Superior temporal gyrus (tissue), 1 donor: Measurements from ENCODE around the gene RPS6KA2.
"Not testable (repeated sequence)": the region's sequence is repeated elsewhere in the genome, so short reads cannot be mapped to it uniquely, and the experiment has no call there.

Source experiments
- DNase-seq: peaks from one replicate; pipeline ENCODE4 v3.0.0-alpha.2; 2016; ENCODE audit errors: extremely low spot score

The RPS6KA2 gene

DNA sequence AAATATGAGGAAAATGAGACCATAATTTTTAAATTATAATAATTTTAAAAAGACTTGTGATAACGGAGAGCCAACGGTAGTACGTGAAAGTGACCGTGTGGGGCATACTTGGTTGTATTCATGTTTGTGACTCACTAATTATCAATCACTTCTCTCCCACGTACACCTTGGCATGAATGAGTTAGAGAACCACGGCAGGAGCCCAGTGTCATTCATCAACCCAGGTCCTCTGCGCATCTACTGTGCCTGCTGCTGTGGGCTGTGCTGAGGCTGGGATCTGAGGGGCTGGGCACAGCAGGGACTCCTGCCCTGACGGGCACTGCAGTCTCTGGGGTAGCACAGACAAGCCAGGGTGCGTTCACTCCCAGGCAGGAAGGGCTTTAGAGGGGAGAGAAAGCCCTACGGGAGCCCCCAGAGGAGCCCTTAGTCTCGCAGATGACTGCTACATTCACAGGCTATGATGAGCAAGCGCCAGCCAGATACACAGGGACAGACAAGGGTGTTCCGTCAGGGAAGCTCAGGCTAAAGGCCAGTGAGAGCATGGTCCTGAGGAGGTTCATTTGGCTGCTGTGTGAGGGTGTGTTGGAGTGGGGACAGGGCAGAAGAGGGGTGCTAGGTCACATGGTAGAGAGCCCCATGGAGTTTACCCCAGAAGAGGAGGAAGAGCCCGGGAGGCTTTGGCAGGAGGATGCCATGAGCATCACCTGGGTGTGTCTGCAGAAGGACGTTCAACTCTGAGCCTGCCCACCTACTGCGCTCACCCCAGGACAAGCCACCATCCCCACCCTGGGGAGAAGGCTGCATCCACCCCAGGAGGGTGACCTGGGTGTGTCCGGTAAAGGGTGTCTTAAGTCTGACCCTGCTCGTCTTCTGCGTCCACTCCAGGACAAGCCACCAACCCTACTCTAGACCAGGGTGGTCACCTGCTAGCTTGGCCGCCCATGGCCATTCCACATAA is 8.2 kb upstream of the RPS6KA2 start:
- DNase-seq: no peak

DNA sequence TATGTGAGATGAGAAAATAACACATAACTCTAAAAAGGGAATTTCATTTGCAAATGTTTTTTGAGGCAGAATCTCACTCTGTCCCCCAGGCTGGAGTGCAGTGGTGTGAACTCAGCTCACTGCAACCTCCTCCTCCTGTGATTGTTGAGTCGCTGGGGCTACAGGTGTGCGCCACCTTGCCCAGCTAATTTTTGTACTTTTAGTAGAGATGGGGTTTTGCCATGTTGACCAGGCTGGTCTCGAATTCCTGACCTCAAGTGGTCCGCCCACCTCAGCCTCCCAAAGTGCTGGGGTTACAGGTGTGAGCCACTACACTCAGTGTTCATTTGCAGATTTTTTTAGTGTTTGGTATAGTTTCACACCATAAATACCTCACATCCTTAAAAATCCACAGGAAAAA is 7.5 kb upstream of the RPS6KA2 start:
- not testable (repeated sequence) for DNase-seq

DNA sequence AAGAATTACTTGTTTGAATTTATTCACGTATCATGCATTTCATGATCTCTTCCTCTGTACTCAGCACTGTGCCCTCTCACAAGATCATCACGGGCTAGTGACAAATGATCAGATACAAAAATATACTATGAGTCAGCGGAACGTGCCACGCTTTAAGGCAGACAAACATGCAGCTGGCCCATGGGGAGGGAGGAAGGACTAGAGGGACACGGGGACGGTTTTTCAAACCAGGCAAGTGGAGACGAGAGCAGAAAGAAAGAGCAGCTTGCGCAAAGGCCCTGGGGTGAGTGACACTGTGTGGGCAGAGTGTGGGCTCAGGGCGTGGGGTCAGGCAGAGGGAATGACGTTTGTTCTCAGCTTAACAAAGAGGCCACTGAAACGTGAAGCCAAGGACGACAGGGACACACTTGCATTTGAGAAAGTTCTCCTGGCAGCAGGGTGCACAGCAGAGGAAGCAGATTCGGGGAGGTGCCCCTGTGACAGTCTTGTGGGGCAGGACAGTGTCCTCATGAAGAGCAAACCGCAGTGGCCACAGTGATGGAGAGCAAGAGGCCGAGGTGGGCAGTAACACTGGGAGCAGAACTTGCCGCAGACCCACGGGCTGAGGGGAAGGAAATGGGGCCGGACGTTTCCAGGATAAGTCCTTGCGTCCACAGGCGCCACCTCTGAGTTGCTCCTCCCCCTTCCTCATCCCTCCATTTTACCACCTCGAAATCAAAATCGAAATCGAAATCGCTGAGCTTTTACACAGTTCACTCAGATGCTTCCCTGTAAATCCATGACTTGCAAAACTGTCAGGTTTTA is 6.9 kb upstream of the RPS6KA2 start:
- DNase-seq: no peak

DNA sequence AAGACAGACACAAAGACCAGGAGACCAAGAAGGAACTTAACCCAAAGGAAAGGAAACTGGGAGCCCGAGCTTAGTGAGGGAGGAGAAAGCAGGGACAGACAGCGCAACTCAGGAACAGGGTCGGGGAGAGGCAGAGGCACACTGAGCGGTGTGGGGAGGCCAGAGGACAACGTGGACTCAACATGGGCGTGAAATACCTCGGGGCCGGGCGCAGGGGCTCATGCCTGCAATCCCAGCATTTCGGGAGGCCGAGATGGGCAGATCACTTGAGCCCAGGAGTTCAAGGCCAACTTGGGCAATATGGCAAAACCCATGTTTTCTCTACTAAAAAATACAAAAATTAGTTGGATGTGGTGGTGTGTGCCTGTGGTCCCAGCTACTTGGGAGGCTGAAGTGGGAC is 5.7 kb upstream of the RPS6KA2 start:
- no peak for DNase-seq

DNA sequence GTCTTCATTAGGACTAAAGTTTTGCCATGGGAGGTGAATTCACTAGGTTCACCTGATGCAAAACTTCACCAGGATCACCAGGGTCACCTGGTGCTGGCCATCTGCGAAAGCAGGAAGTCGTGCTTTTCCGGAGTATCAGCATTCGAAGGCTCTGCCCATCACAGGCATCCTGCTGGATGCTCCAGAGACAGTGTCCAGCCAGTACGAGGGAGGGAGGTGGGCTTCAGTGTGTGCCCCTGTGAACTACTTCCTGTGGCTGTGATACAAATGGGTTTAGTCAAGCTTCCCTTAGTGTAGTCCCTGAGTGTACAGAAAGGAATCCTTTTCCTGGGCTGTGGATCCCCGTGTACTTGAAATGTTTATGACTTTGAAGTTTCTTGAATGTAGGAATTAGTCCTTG is 3.4 kb upstream of the RPS6KA2 start:
- DNase-seq: no peak

DNA sequence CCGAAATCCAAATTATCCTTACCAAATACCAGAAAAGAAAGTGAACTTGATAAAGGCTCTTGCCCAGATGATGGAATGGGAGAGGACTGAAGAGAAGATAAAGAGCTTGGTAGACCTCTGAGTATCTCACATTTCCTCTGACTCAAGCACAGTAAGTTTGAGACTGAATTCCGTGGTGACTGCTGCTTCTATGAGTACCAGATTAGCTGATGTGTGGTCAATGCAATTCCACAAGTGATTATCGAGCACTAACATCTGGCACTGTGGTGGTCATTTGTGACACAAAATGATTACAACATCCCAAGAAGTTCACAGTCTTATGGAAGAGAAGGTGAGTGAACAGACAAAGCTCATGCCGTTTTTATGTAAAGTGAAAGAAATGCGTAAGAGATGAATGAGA is 2.6 kb upstream of the RPS6KA2 start:
- DNase-seq: no peak

DNA sequence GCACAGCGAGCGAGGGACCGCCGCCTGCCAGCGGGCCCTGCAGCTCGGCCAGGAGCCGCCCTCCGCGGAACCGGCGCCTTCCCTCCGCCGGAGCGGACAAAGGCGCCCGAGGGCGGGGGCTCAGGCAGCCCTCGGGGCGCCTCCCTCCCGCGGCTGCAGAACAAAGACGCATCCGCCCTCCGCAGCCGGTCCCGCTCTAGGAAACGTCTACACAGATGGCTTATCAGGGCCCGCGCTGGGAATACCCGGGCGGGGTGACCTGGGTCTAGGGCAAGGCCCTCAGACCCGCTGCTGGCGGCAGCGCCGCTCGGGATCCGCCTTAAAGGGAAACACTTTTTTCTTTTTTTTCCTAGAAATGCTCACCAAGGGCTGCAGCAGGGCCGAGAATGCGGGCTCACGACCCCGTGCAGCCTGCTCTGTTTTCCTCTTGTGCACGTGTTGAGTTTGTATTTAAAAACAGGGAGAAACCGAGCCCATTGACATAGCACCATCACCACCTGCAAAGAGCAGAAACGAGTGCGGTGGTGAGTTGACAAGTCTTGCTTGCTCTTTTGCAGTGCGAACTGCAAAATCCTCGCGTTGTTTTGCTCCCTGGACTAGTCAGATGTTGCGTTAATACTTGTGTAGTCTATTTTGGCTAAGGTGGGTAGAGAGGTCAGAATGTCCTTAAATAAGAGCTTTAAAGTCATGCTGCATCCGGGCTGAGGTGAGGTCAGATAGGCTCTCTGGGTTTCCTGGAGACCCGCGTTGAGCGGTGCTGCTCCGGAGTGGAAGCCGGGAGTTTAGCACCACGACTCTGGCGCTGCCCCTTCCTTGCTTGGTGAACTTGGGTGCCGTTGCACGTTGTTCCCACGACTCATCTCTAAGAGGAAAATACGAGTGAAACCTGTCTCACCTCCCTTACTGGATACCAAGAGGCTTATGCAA is 1.1 kb upstream of the RPS6KA2 start:
- DNase-seq: no peak

DNA sequence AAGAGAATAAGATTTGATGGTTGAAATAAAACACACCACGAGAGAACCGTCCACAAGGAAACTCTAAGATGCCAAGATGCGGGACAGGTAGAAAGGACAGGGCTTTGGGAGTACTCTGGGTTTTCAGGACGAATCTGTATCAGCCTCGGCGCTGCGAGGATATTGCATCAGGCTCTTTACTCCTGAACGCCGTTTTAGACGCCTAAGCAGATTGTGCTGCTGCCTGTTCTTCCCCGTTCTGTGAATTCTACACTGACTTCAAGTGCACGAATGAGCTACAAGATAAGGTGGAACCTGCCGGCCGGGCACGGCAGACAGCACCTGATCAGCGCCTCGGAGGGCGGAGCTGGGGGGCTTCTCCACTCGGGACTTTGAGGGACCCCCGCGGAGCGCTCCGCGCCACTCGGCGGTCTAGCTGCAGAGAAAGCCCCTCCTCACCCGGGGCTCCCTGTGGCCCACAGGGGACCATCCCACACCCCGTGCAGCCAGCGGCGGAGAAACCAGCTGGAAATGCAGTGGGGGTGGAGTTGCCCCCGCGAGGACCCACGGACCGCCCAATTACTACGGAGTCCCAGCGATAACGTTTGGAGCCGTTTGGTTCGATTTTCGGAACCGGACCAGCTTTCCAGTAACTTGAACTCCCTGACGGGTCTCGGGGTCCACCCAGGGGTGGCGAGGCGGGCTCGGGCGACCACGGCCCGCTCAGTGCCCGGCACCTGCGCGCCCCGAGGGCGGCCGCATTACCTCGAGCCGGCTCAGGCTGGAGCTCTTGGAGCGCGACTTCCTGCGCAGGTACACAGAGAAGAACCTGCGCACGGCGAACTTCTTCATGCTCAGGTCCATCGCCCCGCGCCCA is 646 bp downstream of the RPS6KA2 start:
- DNase-seq: no peak

DNA sequence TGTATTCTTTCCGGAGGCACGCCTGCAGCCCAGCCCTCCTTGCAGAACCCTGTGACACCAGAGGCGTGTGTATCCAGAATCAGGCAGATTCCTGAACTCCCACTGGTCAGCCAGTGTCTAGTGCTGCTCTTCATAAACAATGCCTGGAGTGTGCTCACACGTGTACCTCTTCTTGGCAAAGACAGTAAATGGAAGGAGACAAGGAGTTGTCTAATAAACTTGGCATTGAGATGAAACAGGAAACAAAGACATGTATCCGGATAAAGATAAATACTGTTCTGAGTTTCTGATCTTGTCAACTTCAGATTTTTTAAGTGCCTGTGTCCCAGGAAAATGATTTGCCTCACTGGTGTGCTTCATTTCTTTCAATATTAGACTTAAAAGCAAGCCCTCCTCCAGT is 1.7 kb downstream of the RPS6KA2 start:
- DNase-seq: no peak

DNA sequence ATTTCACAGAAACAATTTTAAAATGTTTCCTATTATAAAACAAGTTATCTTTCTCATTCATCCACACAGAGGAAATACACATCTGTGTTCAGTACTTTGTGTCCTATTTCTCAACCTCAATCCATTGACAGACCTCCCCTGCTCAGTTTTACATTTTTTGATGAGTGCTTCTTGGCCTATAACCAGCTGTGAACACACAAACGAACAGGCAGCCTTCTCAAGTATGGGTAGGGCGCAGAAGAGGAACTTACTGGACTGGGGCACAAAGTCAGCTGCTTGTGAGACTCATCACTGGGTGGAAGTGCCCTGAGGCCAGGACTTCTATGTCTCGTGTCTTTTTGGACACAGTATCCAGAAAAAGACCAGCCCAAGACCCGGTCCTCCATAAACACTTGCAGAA is 2.8 kb downstream of the RPS6KA2 start:
- DNase-seq: no peak

DNA sequence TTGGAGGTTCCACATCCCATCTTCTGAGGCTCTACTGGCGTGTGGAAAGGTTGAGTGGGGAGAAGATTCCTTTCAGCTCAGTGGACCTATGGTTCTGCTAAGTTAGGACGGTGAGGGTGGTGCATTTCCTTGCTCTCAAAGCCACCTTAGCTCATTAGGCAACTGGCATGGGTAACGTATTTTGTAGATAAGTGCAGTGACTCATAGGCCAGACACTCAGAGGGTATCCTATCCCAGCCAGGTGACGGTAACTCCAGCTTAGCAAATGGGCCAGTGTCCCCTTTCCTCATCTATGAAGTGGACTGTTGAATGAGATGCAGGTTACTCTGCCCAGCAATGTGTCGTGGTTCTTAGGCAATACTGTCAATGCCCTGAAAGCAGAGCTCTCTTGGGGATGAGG is 3.7 kb downstream of the RPS6KA2 start:
- DNase-seq: no peak

DNA sequence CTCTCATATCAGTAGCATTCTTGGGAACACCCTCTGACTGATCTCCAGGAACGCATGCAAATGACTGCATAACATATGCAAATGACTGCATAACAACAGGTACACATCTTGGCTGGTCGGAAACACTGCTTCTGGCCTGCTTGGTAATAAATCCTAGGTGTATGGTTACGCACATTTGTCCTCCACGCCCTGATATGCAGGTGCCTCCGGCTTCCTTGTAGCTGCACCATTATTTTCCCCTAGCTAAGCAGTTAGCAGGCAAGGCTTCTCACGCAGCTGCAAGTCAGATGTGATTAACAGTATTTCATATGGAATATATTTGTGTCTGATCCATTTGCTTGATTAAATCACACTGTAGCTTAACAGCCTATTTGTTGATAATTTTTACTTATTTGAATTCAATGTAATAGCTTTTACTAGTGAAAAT is 5.9 kb downstream of the RPS6KA2 start:
- DNase-seq: no peak

DNA sequence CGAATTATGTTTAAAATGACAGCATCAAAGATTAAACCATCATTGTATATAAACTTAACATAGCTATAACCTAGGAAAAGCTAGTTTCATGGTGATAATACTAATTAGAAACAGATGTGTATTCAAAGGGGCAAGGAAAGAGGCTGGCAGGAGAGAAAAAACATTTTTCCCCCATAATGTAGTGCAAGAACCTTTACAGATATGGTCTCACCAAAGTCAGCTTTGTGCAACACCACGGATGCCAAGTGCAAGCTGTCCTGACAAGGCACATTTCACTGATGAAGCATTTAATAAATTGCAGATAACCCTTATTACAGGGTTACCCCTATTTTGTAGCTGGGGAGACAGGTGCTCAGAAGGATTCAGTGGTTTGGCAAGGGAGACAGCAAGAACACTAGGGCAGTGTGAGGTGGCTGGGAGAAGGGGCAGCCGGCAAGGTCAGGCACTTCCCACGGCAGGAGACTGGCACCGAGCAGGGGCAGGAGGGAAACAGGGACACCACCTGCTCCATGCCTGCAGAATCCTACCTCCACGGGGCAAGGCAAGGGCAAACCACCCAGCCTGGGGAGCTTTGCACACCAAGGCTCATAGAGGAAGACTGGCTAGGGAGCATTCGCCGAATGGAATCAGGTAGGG is 6.5 kb downstream of the RPS6KA2 start:
- no peak for DNase-seq

DNA sequence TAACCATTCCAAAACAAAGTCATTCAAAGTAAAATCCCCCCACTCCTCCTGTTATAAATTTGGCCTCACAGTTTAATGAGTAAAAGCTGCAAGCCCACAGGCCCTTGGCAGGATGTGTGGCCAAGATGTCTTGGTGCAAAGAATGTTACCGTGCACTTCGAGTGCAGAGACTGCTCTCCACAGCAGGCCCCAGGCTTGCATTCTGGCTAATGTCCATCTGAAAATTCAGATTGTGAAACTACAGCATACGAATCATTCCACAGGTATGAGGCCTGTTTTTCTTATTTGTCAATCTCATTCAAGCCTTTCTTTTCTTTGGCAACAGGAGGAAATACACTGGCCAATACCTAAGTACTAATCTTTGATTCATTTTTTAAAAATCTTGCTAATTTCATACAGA is 7.1 kb downstream of the RPS6KA2 start:
- no peak for DNase-seq

DNA sequence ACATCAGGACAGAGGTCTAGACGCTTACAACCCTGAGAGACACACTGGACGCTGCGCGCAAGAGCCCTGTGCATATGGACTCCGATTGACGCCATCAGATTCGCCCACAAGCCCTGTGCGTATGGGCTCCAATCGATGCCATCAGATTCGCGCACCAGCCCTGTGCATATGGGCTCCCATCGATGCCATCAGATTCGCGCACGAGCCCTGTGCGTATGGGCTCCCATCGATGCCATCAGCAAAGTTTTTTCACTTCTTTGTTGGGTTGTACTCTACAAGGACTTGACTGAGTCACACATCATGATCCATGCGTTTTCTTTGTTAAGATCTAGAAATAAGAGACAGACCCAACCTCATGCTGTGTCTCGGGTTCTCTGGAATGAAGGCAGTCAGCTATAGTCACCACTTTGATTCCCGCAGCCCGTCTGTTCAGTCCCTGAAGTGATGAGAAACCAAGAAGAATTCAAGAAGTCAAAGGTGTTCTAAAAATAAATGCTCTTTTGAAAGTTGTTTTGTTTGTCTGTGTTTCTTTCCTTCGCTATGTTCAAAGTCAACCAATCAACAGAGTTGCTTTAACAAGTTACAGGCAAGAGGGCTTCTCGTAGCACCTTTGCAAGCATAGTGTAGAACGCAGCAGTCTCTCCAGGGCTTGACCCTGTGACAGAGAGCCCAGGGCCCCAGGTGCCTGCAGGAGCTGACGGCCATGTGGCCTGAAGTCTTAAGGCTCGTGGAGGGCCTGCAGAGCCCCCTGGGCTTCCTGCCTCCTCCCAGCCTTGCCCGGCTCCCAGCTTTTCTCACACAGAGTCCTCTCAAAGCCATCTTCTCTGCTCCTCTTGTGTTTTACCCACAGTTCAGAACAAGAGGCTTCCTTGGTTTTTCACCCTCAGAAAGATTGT is 7.9 kb downstream of the RPS6KA2 start:
- DNase-seq: no peak

DNA sequence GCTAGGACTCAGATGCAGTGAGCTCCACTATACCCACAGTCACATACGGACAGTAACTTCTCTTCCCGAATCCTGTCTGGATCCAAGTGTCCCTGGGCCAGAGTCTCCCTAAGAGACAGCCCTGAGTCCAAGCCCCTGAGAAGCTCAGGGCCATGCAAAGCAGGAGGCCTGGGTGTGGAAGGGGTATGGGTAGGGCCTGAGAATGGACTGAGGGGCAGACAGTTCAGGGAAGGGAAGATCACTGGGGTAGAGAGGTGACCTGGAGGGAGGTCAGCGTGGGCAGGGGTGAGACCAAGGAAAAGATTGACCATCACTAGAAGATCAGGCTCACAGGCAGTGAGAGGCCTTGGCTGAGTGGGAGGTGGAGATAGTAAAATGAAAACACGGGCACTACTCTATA is 8.8 kb downstream of the RPS6KA2 start:
- no peak for DNase-seq

DNA sequence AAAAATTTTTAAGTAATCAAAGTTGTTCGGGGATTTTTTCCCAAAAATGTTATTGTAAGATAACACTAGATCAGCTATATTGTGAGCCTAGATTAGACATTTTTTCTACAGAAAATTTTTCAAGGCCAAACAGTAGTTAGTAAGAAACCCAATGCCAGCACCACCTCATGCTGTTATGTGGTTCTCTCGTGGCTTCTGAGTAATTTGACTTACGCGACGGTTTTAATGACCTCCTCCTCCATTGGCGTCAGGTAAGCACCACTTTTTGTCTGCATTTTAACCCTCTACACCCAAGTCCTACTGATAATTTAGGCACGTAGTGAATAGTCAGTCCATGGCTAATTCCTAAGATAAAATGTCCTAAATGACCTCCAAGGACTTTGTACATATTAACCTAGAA is 9.7 kb downstream of the RPS6KA2 start:
- DNase-seq: no peak

DNA sequence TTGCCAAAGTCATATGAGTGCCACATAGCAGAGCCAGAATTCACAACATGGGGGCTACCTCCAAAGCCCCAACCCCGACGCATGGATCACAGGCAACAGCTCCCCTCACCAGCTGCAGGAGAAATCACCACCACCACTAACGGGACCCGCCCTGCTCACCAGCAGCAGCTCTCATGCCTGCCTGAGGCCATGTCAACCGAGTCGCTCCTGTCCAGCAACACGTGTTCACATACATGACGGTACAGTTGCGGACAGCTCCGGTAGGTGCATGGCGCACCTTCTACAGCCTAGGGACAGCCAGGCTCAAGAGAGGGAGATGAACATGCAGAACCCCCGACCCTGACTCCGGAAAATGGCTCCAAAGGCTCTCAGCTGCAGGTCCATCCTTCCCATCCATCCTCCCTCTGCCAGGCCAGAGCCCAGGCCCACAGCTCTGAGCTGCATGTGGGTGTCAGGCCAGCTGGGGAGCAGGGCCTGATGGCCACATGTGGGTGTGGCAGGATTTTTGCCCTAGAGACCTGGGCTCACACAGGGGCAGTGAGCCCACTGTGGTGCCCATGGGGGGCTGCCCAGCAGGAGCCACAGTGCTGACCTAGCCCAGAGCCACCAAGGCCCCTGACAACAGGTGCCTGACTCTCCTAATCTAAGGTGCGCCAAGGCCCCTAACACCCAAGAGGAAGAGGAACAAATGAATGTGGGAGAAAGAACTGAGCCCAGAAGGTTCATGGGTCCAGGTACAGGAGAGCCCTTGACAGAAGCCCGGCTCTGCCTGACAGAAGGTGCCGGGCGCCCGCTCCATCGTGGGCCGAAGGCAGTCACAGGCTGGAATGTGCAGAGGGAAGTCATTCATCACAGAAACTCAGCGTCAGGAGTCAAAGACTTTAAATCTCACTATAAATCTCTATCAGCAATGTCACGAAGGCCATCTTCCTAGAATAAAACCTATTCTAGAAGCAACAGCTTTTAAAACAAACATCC is 10.5 kb downstream of the RPS6KA2 start:
- no peak for DNase-seq
